Keratinocyte (primary cell): ENCODE measurements around the gene SLC44A5. TPM values are rescaled to one million over a fixed set of nuclear protein-coding genes. Genes with fewer than 3 reads are reported as not detected.

ENCODE experiments used
- DNase-seq: peaks from one replicate; pipeline ENCODE4 v3.0.0-alpha.2; 2011; ENCODE audit warnings: low read depth, missing footprints, low spot score
- FAIRE-seq: peaks from 2 replicates; lab custom pipeline; 2011; peaks lifted over from hg19 to GRCh38; lab: Jason Lieb, UNC
- H2AFZ ChIP-seq: 2 replicates; pipeline ENCODE4 v1.6.0; 2012; ENCODE audit warnings: low read length, control low read depth, inconsistent platforms; ENCODE audit not compliant: control insufficient read depth
- H3K27ac ChIP-seq: 2 replicates; pipeline ENCODE4 v1.5.1; 2011; ENCODE audit warnings: low read length; ENCODE audit not compliant: control insufficient read depth, insufficient read depth
- H3K27me3 ChIP-seq: 3 replicates; pipeline ENCODE4 v1.6.0; 2011; ENCODE audit warnings: low read length; ENCODE audit not compliant: control insufficient read depth, insufficient read depth; ENCODE audit errors: extremely low read depth
- H3K36me3 ChIP-seq, 2 experiments: 2 replicates in 1 of 2; 3 replicates in 1 of 2; pipeline ENCODE4 v1.5.1; 2011; ENCODE audit warnings: low read length in 2 of 2, mild to moderate bottlenecking in 1 of 2; ENCODE audit not compliant: control insufficient read depth in 2 of 2, insufficient read depth in 2 of 2; ENCODE audit errors: extremely low read depth in 1 of 2
- H3K4me1 ChIP-seq: 3 replicates; pipeline ENCODE4 v1.5.1; 2011; ENCODE audit warnings: low read length; ENCODE audit not compliant: control insufficient read depth, insufficient read depth; ENCODE audit errors: extremely low read depth
- H3K4me2 ChIP-seq: 3 replicates; pipeline ENCODE4 v1.6.0; 2011; ENCODE audit warnings: low read depth, low read length; ENCODE audit not compliant: control insufficient read depth, insufficient read depth; ENCODE audit errors: extremely low read depth
- H3K4me3 ChIP-seq, 3 experiments: fragments of 200-600 bp in 1 of 3; sonication (generic) in 1 of 3; 2 replicates in 2 of 3; 3 replicates in 1 of 3; pipeline ENCODE4 v1.5.1; 2011 to 2016; ENCODE audit warnings: low read length in 3 of 3, mild to moderate bottlenecking in 3 of 3, control low read depth in 2 of 3, inconsistent platforms in 1 of 3, low read depth in 1 of 3, mixed read lengths in 1 of 3, mixed run types in 1 of 3, moderate library complexity in 1 of 3; ENCODE audit not compliant: control insufficient read depth in 2 of 3, insufficient read depth in 2 of 3; ENCODE audit errors: extremely low read depth in 1 of 3
- H3K79me2 ChIP-seq: 2 replicates; pipeline ENCODE4 v1.6.0; 2012; ENCODE audit warnings: low read length; ENCODE audit not compliant: control insufficient read depth, insufficient read depth
- H3K9ac ChIP-seq: 3 replicates; pipeline ENCODE4 v1.6.0; 2011; ENCODE audit warnings: low read length; ENCODE audit not compliant: control insufficient read depth, insufficient read depth; ENCODE audit errors: extremely low read depth
- H3K9me1 ChIP-seq: 3 replicates; pipeline ENCODE4 v1.6.0; 2011; ENCODE audit warnings: low read length; ENCODE audit not compliant: control insufficient read depth, insufficient read depth; ENCODE audit errors: extremely low read depth
- H3K9me3 ChIP-seq: 2 replicates; pipeline ENCODE4 v1.5.1; 2012; ENCODE audit warnings: low read depth, low read length; ENCODE audit not compliant: control insufficient read depth
- H4K20me1 ChIP-seq: 3 replicates; pipeline ENCODE4 v1.6.0; 2011; ENCODE audit warnings: low read length; ENCODE audit not compliant: control insufficient read depth, insufficient read depth; ENCODE audit errors: extremely low read depth
- CTCF ChIP-seq, 3 experiments: IDR thresholded peaks in 1 of 3; conservative IDR thresholded peaks in 1 of 3; optimal IDR thresholded peaks in 1 of 3; 2 replicates in 2 of 3; 3 replicates in 1 of 3; pipeline versions ENCODE3 to v1.5.1; 2011; ENCODE audit warnings: low read length in 3 of 3, mild to moderate bottlenecking in 3 of 3, moderate library complexity in 2 of 3, control low read depth in 1 of 3, inconsistent platforms in 1 of 3; ENCODE audit not compliant: insufficient read depth in 2 of 3; ENCODE audit errors: extremely low read depth in 1 of 3
- EZH2 ChIP-seq: IDR thresholded peaks from one replicate; pipeline ENCODE4 v1.6.1; 2012; ENCODE audit warnings: inconsistent platforms, mild to moderate bottlenecking, low read length, moderate library complexity
- dilution Hi-C: fragments of 300-500 bp; cut with MboI; formaldehyde crosslinking; loops from one replicate; pipeline ENCODE4 v1.7.0; 2020; ENCODE audit warnings: low sequenced_read_pairs; ENCODE audit not compliant: extremely low pct_ligation_motif_present
- polyA plus RNA-seq, 5 experiments: library from polyadenylated mRNA; depleted of rRNA in 3 of 5; stranded (reverse) in 3 of 5; stranded (forward) in 1 of 5; unstranded in 1 of 5; fragments of >200 nt; gene quantifications; 1 replicate in 1 of 5; 2 replicates in 3 of 5; 3 replicates in 1 of 5; pipeline versions ENCODE4 v1.2.1 to v1.2.3, GENCODE V29; 2011 to 2012; ENCODE audit warnings: missing spikeins in 2 of 5, low read depth in 1 of 5, low replicate concordance in 1 of 5

SLC44A5 gene
- polyA plus RNA-seq, 1 donor (not counting 4 experiments of a cell fraction or from before 2014, with no cell fraction given) = 0.72 TPM

DNA sequence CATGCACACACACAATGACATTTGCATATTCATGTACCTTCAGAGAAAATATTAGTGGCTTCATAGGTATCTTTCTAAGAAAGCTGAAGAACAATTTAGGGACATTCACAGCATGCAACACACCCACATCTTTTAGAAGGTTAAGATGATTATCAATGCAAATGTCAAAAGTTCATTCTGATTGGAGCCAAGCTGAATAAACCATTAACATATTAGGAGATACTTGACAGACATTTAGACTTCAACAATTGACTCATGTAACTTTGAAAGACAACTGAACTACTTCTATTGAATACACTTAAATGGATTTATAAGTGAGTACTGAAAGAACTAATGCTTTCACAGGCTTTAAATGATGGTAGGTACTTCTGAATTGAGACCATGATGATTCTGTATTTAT, 365.7 kb downstream of the SLC44A5 start:
- no peak for FAIRE-seq
- TF ChIP-seq CTCF (optimal IDR thresholded peaks at IDR 0.05 in 1 of 3, IDR thresholded peaks at IDR 0.05 in 1 of 3, conservative IDR thresholded peaks at IDR 0.05 in 1 of 3; ENCODE audit: extremely low read depth in 1 of 3, insufficient read depth in 2 of 3, low read length in 3 of 3) = no peak
- no peak for TF ChIP-seq EZH2

GRCh38 chr1:75243124-75243523, 367.8 kb downstream of the SLC44A5 start:
- no peaks in the 10 kb centered on the region for H3K27me3 ChIP-seq
- H3K79me2 ChIP-seq = no peaks in the 10 kb centered on the region
- no peaks in the 10 kb centered on the region for H3K36me3 ChIP-seq
- no peaks in the 10 kb centered on the region for H4K20me1 ChIP-seq
- H3K4me2 ChIP-seq = no peak overlapping the region
- H3K9me3 ChIP-seq = no peaks in the 10 kb centered on the region
- no peak overlapping the region for H3K4me3 ChIP-seq
- TF ChIP-seq CTCF (optimal IDR thresholded peaks at IDR 0.05 in 1 of 3, IDR thresholded peaks at IDR 0.05 in 1 of 3, conservative IDR thresholded peaks at IDR 0.05 in 1 of 3; ENCODE audit: extremely low read depth in 1 of 3, insufficient read depth in 2 of 3, low read length in 3 of 3) (no peak), EZH2 (no peak)
- no peak for DNase-seq
- H3K9ac ChIP-seq = no peak overlapping the region
- dilution Hi-C loops = no loop called here
- no peak for FAIRE-seq
- H2AFZ ChIP-seq = no peak overlapping the region
- no peaks in the 10 kb centered on the region for H3K9me1 ChIP-seq
- H3K27ac ChIP-seq = no peak overlapping the region
- H3K4me1 ChIP-seq = no peaks in the 10 kb centered on the region

More for the DNA sequence above, 365.7 kb downstream of the SLC44A5 start:
- Histone ChIP-seq H4K20me1 (no peaks in the 10 kb centered on the region), H3K27ac (no peak overlapping the region), H3K4me1 (no peaks in the 10 kb centered on the region), H3K79me2 (no peaks in the 10 kb centered on the region), H3K36me3 (no peaks in the 10 kb centered on the region), H3K9me3 (no peaks in the 10 kb centered on the region), H3K4me3 (no peak overlapping the region), H3K27me3 (no peaks in the 10 kb centered on the region), H3K4me2 (no peak overlapping the region), H2AFZ (no peak overlapping the region), H3K9me1 (no peaks in the 10 kb centered on the region), H3K9ac (no peak overlapping the region)
- dilution Hi-C loops = no loop called here
- no peak for DNase-seq
